NCI-H345 (cell line): ENCODE results near the gene CYTH4.
A peak's percentile ranks its signal among the peaks of the same experiment; 100 is the strongest.
"Not testable (repeated sequence)": the region's sequence is repeated elsewhere in the genome, so short reads cannot be mapped to it uniquely, and the experiment has no call there.

ENCODE experiments used
- DNase-seq: peaks from one replicate; lab custom pipeline; 2025; lab: John Stamatoyannopoulos, UW

The CYTH4 gene

DNA sequence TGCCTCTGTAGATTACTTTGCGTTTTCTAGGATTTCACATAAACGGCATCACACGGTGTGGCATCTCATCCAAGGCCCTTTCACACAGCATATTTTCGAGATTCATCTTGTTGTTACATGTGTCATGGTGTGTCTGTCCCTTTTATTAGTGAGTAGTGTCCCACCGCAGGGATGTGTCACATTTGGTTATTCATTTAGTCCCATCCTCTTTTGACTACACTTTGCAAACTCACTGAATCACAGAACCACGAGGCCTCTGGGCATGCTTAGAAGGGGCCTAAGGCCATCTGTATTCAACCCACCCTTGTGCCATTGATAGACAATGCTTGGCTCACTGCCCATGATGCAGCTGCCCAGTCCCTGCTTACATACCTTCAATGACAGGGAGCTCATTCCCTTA is 34.1 kb upstream of the CYTH4 start:
- DNase-seq = no peak

DNA sequence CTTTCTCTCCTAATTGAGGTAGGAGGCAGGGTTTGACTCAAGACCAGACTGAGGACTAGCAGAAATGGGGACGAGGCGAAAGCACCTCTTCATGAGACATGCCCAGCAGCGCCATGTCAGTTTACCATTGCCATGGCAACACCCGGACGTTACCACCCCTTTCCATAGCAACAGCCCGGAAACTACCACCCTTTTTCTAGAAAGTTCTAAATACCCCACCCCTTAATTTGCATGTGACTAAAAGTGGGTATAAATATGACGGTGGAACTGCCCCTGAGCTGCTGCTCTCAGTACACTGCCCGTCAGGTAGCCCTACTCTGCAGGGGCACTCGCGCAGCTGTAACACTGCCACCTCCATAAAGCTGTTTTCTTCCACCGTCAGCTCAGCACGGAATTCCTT is 32.3 kb upstream of the CYTH4 start:
- DNase-seq = no peak

DNA sequence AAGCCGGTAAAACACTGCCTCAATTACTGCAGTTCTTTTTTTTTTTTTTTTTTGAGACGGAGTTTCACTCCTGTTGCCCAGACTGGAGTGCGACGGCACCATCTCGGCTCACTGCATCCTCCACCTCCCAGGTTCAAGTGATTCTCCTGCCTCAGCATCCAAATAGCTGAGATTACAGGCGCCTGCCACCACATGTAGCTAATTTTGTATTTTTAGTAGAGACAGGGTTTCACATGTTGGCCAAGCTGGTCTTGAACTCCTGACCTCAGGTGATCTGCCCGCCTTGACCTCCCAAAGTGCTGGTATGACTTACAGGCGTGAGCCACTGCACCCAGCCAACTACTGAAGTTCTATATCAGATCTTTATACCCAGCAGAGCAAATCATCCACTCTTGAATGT is 30.5 kb upstream of the CYTH4 start:
- not testable (repeated sequence) for DNase-seq

DNA sequence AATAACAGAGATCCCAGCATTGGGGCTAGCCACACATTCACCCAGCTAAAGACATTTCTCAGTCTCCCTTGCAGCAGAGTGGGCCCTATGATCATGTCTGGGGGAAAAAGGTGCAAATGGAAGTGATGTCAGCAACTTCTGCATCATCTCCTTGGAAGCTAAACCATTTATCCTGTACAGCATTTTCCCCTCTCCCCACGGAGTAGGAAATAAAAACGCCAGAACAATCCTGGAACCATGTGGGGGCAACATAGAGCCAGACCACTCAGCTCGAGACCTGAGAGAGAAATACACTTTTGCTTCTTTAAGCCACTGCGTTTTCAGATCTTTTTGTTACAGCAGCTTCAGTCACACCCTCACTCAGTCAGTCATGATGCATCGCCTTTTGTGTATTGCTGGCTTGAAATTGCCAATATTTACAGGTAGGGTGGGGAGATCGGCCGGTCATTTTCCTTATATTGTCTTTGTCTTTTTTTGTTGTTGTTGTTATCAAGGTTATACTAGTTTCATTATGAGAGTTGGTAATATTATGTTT is 29.1 kb upstream of the CYTH4 start:
- DNase-seq = no peak

DNA sequence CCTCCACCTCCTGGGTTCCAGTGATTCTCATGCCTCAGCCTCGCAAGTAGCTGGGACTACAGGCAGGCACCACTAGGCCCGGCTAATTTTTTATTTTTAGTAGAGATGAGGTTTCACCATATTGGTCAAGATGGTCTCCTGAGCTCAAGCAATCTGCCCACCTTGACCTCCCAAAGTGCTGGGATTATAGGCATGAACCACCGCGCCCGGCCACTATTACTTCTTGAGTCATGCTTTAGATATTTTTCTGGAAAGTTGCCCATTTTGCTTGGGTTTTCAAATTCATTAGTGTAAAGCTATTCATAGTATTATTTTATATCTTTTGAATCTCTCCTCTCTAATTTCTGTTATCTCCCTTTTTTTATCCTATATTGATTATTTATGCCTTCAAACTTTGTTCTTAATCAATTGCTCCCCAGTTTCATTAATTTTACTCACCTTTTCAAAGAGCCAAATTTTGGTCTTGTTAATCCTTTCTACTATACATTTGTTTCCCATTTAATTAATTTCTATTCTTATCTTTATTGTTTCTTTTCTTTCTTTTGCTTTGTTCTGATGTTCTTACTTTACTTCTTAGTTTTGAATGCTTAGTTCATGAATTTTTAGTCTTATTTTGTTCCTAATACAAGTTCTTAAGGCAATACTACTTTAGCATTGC is 28.0 kb upstream of the CYTH4 start:
- DNase-seq = no peak

DNA sequence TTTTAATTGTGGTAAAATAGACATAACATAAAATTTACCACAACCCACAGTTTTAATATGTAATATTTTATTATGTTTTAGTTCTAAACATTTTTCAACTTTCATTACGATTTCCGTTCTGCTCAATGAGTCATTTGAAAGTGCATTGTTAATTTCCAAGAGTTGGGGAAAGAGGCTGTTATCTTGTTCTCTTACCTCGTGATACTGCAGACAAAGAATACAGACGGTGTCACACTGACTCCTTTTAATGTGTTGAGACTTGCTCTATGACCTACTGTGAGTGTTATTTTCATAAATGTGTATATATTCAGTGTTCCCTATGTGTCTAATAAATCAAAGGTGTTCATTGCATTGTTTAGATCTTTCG is 27.5 kb upstream of the CYTH4 start:
- no peak for DNase-seq

DNA sequence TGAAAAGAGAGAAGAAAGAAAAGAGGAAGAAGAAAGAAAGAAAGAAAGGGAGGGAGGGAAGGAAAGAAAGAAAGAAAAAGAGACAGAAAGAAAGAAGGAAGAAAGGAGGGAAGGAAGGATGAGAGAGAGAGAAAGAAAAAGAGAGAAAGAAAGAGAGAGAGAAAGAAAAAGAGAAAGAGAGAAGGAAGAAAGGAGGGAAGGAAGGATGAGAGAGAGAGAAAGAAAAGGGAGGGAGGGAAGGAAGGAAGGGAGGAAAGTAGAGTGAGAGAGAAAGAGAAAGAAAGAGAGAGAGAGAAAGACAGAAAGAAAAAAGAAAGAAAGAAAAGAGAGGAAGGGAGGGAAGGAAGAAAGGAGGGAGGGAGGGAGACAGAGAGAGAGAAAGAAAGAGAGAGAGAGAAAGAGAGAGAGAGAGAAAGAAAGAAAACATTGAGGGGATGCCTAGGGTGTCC is 26.7 kb upstream of the CYTH4 start:
- DNase-seq = no peak

DNA sequence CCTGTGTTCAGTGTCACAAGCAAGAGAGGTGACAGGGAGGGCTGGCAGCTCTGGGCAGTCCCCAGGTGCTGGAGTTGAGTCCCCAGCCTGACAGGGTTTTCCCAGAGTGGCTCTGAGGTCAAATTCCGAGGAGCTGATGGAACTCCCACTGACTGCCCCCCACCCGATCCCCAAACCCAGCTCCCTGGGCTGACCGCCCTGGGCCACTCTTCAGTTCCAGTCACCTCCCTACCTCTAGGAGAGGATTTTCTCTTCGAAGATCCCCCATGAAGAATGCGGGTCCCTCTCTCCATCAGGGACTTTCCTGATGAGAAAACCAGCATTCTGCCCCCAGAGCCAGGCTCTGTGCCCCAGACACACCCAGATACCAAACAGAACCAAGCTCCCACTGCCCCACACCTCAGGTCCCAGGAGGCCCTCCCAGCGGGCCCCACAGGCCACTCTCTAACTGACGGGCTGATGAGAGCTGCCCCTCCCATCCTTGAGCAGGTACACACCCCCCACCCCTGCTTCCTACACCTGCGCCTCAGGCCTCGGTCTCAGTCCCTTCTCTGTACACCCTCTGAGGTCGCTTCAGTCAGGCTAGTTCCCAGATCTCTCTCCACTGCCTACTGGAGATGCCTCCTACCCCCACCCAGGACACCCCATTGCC is 26.1 kb upstream of the CYTH4 start:
- no peak for DNase-seq

DNA sequence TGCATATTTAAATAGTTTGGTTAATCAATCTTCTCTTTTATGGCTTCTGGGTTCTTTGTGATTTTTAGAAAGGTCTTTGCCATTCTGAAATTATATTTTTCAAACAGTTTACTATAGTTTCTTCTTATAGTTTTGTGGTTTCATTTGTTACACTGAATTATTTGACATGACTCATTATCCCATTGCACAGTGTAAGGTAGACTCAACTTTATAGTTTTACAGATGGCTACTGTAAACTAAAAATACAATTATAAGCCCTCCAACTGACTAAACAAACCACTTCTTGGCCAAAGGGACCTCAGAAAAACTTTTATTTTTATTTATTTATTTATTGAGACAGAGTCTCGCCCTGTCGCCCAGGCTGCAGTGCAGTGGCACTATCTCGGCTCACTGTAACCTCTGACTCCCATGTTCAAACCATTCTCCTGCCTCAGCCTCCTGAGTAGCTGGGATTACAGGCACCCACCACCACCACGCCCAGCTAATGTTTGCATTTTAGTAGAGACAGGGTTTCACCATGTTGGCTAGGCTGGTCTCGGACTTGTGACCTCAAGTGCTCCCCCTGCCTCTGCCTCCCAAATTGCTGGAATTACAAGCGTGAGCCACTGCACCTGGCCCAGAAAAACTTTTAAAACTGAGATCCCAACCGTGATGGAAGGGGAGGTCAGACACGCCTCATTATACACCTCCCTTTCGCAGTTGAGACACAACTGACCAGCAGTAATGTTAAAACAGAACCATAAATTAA is 24.1 kb upstream of the CYTH4 start:
- no peak for DNase-seq

DNA sequence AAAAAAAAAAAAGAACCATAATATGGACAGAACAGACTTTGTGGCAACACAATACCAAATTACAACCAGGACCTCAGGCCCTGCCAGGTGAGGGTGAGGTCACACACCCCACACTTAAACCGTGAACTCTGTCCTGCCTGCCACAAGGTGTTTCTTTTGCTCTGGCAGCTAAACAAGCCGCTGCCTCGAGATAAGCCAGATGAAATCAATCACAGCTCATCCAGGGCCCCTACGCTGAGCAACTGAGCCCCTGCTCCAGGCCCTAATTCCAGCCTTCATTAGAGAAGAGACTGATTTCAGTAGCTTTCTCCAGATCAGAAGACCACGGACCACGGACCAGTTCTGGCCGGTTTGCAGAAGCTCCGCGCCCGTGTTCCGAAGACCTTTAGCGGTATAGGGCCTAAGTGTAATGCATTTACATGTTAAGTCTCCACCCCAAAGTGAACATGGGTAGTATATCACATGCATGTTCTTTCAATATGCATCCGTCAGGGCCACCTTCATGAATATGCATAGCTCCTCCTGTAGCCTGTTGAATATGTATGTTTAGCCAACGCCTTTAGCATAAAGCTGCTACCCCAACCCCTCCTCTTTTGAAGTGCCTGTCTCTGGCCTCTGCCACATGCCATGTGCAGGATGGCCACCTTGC is 23.4 kb upstream of the CYTH4 start:
- DNase-seq = no peak

DNA sequence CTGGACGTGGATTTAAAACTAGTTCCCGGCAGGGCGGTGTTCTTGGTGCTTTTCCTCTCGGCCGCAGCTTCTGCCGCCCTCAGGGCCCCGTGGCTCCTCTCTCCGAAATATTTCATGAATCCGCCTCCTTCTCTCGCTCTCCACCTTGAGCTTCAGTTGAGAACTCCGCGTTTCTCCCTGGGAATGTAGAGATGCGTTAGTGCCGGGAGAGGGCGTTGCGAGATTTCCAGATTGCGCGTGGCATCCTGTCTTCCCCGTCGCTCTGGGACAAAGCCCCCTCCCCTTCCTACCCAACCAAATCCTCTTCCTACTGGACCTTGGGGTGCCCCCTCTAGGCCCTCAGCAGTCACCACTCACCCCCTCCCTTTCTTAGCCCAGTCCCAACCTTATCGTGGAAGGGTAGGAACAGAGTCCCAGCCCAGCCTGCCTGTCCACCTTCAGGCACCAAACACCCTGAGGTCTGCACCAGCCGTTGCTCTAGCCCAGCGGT is 22.7 kb upstream of the CYTH4 start:
- no peak for DNase-seq

DNA sequence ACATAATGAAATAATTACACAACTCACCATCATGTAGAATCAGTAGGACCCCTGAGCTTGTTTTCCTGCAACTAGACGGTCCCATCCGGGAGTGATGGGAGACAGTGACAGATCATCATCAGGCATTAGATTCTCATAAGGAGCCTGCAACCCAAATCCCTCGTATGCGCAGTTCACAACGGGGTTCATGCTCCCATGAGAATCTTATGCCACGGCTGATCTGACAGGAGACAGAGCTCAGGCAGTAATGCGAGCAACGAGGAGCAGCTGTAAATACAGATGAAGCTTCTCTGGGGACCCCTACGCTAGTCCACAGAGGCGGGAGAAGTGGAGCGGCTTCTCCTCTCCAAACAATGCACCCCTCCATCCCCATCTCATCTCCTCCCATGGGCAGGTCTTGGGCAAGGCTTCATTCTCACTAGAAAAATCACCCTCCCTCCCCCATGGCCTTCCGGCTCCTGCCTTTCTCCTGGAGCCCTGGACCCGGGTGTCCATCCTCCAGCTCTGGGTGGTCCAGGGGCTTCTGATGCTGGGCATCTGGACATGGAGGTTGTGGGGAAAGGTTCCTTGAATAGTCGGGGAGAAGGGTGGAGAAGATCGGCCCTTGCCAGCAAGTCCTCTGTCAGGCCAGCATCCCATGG is 22.0 kb upstream of the CYTH4 start:
- DNase-seq = peak; percentile 30

DNA sequence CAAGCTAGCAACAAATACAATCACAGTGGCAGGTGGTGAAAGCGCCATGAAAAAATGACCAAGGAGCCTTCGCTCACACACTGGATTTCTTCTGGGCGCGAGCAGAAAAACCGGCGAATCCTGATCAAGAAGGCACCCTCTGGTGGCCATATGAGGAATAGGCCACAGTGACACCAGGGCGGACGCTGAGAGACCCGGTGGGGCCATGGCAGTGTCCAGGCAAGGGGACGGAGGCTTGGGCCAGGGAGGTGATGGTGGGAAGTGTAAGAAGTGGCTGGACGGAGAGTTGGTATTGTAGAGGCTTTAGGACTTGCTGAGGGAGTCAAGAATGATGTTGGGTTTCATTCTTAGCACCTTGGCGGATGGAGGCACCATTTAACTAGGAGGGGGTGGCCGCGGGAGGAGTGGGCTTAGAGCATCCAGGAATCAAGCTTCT is 21.4 kb upstream of the CYTH4 start:
- peak; percentile 31 for DNase-seq

DNA sequence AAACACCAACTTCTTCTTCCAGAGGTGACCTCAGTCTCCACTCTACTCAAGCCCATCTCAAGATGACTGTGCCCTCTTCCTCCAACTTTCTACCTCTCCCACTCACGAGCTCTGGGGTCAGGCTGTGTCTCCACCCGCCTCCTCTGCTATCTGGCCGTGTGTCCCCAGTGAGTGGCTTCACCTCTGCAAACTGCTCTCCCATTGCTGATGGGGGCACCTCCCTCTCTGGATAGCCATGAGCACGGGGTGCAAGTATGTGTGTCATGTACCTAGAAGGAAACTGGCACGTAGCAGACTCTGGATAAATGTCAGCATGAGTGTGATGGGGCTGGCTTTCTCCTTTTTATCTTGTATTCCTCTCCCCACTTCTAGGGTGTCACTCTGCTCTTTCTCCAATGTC is 20.0 kb upstream of the CYTH4 start:
- DNase-seq = no peak

DNA sequence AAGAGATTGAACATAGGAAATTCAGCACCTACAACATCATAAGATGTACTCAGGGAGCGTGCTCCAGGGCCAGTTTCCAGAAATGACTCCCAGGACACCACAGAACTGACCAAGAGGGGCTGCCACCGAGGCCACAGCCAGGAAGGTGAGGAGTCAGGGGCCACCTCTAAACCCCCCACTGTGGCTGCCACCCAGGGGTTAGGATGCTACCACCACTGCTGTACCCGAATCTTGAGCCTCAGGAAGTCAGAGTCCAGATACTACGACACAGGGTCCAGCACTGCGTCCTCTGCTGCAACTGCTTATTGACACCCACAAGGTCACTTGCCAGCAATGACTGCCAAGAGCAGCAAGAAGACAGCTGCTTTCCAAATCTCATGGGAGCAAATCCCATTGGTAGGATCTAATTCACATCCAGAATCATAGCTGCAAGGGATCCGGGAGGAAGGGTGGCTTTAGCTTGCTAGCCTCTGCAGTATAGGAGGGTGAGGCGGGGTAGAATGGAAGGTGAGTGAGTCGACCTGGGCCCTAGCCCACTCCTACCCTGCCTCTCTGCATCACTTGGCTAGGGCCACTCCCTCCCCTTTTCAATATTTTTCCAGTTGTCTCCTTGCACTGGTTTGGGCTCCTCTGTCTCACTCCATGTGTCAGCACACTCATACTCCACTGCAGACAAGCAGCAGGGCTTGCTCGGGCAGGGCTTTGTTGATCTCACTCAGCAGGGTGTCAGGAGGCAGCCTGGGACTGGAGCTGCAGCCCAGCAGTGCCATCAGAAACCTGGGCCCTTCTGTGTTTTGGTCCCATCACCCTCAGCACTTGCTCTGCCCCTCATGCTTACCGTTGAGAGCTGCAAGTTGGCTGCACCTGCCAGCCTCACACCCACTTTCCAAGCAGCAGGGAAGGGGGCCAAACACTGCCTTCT is 18.1 kb upstream of the CYTH4 start:
- no peak for DNase-seq

DNA sequence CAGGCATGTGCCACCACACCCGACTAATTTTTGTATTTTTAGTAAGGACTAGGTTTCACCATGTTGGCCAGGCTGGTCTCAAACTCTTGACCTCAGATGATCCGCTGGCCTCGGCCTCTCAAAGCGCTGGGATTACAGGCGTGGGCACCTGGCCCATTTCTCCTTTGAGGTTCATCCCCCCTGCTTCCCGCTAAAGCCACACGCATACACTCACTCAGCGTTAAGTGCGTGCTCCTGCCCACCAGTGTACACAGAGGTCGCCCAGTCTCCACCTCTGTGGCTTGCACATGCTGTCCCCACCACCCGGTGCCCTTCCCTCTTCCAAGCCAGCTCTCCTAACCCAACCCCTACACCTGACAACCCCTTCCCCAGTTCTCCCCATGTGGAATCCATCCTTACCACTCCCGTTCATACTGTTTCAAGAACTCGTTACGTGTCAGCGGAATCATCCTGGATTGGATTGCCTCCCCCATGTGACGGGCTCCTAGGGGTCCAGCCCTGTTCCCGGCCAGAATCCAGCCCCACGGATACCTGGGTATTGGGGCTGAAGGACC is 15.7 kb upstream of the CYTH4 start:
- DNase-seq = no peak

DNA sequence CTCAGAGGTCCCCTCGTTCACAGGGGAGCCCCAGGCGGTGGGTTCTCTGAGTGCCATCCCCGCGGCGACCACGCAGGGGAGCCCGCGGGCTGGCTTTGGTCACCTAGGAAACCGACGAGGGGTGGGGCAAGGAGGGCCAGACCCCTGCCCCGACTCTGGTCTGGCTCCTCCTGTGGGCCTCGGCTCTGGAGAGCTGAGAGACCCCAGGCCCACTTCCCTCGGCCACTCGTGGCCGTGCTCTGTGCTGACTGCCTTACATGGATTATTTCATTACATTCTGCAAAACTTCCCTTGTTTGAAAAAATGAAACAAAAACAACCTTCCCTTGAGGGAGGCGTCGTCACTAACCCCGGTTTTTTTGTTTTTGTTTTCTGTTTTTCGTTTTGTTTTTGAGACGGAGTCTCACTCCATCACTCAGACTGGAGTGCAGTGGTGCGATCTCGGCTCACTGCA is 15.1 kb upstream of the CYTH4 start:
- DNase-seq = no peak

DNA sequence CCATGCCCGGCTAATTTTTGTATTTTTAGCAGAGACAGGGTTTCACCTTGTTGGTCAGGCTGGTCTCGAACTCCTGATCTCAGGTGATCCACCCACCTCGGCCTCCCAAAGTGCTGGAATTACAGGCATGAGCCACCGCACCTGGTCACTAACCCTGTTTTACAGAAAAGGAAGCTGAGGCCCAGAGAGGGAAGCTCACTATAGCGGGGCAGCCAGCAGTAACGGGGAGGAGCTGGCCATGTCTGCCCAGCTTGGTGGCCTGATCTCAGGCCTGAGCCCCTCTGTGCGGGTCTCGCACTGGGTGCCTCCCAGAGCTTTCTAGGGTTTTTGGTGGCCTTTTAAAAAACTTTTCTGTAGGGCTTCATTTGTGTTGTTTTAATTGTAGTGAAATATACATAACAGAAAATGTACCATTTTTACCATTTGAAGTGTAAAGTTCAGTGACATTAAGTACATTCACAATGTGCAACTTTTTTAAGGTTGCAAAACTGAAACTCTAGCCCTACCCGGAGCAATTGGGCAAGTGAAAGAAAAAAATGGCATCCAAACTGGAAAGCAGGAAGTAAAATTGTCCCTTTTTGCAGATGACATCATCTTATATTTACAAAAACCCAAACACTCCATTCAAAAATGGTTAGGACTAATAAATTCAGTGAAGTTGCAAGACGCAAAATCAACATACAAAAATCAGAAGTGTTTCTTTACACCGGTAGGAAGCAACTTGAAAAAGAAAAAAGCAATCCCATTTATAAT is 14.5 kb upstream of the CYTH4 start:
- no peak for DNase-seq

DNA sequence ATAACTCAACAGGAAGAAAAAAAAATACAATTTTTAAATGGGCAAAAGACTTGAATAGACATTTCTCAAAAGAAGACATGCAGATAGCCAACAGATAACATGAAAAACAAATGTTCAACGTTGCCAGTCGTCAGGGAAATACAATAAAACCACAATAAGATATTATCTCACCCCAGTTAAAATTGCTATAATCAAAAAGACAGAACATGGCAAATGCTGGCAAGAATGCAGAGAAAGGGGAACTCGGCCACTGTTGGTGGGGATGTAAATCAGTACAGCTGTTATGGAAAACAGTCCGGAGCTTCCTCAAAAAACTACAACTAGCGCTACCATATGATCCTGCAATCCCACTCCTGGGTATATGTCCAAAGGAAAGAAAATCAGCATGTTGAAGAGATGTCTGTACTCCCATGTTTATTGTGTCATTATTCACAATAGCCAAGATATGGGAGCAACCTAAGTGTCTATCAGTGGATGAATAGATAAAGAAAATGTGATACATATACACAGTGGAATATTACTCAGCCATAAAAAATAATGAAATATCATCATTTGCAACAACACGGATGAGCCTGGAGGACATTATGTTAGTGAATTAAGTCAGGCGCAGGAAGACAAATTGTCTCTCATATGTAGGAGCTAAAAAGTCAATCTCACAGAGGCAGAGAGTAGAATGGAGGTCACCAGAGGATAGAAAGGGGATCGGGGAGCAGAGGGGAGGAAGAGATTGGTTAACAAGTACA is 12.2 kb upstream of the CYTH4 start:
- no peak for DNase-seq
